Measurements from ENCODE around the gene ZSWIM6. TPM values are rescaled to one million over a fixed set of nuclear protein-coding genes. Genes with fewer than 3 reads are reported as not detected.
A peak's percentile ranks its signal among the peaks of the same experiment; 100 is the strongest.

The ZSWIM6 gene
- total and polyA plus RNA-seq, 2 experiments from 2014 or later: 3.9 to 6.0 TPM

DNA sequence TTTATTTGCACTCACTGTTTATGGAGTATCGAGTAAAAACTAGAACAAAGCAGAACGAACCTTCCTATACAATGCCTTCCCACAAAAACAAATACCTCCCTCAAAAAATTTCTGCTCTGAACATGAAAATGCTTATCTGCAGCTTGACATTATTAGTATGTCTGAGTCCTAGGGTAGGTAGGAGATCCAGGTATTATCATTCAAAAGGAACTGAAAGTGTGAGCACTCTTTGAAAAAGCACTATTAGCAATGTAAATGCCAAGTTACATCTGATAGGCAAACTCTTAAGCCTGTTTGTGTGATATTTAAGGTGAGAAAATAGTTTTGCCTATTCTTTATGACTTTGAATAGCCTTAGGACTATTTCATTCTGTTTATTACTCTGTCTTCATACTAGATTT, 47.6 kb downstream of the ZSWIM6 start:
- H3K4me3 ChIP-seq: peak overlapping the region; percentile 6; the same call in 1 of the 2 replicates
- no peaks in the 10 kb centered on the region for H3K9me3 Mint-ChIP-seq
- H3K36me3 ChIP-seq (ENCODE audit: insufficient read depth): no peaks in the 10 kb centered on the region
- H3K4me1 ChIP-seq (ENCODE audit: insufficient read depth): peaks cover 18% of the 10 kb centered on the region
- H3K79me2 ChIP-seq (replicated peaks; ENCODE audit: insufficient read depth): peaks cover 26% of the 10 kb centered on the region
- H3K27ac ChIP-seq (ENCODE audit: low read depth): no peak overlapping the region; the same call in 1 of the 2 replicates
- H3F3A ChIP-seq (replicated peaks; ENCODE audit: low read depth): no peaks in the 10 kb centered on the region
- ATAC-seq (peak; percentile 66), DNase-seq (ENCODE audit: low spot score) (peak; percentile 32)
- no peaks in the 10 kb centered on the region for H4K20me1 ChIP-seq (replicated peaks; ENCODE audit: insufficient read depth)
- H3K4me3 Mint-ChIP-seq: peak overlapping the region; percentile 37
- H2AFZ ChIP-seq: no peak overlapping the region
- H3K27me3 Mint-ChIP-seq (ENCODE audit: insufficient read depth, low read depth, poor library complexity): peaks cover 3% of the 10 kb centered on the region
- peaks cover 22% of the 10 kb centered on the region for H3K4me1 Mint-ChIP-seq
- H3K27me3 ChIP-seq (ENCODE audit: insufficient read depth): no peaks in the 10 kb centered on the region
- H3K36me3 Mint-ChIP-seq (ENCODE audit: low read depth): no peaks in the 10 kb centered on the region; the same call in 2 of the 3 replicates
- TF ChIP-seq, protein P1, sequence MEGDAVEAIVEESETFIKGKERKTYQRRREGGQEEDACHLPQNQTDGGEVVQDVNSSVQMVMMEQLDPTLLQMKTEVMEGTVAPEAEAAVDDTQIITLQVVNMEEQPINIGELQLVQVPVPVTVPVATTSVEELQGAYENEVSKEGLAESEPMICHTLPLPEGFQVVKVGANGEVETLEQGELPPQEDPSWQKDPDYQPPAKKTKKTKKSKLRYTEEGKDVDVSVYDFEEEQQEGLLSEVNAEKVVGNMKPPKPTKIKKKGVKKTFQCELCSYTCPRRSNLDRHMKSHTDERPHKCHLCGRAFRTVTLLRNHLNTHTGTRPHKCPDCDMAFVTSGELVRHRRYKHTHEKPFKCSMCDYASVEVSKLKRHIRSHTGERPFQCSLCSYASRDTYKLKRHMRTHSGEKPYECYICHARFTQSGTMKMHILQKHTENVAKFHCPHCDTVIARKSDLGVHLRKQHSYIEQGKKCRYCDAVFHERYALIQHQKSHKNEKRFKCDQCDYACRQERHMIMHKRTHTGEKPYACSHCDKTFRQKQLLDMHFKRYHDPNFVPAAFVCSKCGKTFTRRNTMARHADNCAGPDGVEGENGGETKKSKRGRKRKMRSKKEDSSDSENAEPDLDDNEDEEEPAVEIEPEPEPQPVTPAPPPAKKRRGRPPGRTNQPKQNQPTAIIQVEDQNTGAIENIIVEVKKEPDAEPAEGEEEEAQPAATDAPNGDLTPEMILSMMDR (conservative IDR thresholded peaks at IDR 0.05; ENCODE audit: low read depth in 2 of 2): no peak
- TF ChIP-seq JUNB (IDR thresholded peaks at IDR 0.05; ENCODE audit: unreplicated experiment) (no peak), CREB1 (CRISPR knock-in tag; IDR thresholded peaks at IDR 0.05; ENCODE audit: low read depth) (no peak), STAT1 (IDR thresholded peaks at IDR 0.05; ENCODE audit: unreplicated experiment) (no peak), NANOG (IDR thresholded peaks at IDR 0.05; ENCODE audit: borderline replicate concordance) (no peak; the same call in 1 of the 2 replicates), POLR2AphosphoS5 (IDR thresholded peaks at IDR 0.05; ENCODE audit: low read depth) (no peak), ZNF331 (CRISPR knock-in tag; IDR thresholded peaks at IDR 0.05; ENCODE audit: low read depth) (no peak), ZNF114 (CRISPR knock-in tag; IDR thresholded peaks at IDR 0.05) (no peak), EZH2phosphoT487 (IDR thresholded peaks at IDR 0.05; ENCODE audit: unreplicated experiment) (no peak), EZH2 (IDR thresholded peaks at IDR 0.05; ENCODE audit: low read depth, unreplicated experiment) (no peak)
- TF ChIP-seq, protein P2, sequence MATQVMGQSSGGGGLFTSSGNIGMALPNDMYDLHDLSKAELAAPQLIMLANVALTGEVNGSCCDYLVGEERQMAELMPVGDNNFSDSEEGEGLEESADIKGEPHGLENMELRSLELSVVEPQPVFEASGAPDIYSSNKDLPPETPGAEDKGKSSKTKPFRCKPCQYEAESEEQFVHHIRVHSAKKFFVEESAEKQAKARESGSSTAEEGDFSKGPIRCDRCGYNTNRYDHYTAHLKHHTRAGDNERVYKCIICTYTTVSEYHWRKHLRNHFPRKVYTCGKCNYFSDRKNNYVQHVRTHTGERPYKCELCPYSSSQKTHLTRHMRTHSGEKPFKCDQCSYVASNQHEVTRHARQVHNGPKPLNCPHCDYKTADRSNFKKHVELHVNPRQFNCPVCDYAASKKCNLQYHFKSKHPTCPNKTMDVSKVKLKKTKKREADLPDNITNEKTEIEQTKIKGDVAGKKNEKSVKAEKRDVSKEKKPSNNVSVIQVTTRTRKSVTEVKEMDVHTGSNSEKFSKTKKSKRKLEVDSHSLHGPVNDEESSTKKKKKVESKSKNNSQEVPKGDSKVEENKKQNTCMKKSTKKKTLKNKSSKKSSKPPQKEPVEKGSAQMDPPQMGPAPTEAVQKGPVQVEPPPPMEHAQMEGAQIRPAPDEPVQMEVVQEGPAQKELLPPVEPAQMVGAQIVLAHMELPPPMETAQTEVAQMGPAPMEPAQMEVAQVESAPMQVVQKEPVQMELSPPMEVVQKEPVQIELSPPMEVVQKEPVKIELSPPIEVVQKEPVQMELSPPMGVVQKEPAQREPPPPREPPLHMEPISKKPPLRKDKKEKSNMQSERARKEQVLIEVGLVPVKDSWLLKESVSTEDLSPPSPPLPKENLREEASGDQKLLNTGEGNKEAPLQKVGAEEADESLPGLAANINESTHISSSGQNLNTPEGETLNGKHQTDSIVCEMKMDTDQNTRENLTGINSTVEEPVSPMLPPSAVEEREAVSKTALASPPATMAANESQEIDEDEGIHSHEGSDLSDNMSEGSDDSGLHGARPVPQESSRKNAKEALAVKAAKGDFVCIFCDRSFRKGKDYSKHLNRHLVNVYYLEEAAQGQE (IDR thresholded peaks at IDR 0.05; ENCODE audit: unreplicated experiment): no peak
- TF ChIP-seq, protein P3, sequence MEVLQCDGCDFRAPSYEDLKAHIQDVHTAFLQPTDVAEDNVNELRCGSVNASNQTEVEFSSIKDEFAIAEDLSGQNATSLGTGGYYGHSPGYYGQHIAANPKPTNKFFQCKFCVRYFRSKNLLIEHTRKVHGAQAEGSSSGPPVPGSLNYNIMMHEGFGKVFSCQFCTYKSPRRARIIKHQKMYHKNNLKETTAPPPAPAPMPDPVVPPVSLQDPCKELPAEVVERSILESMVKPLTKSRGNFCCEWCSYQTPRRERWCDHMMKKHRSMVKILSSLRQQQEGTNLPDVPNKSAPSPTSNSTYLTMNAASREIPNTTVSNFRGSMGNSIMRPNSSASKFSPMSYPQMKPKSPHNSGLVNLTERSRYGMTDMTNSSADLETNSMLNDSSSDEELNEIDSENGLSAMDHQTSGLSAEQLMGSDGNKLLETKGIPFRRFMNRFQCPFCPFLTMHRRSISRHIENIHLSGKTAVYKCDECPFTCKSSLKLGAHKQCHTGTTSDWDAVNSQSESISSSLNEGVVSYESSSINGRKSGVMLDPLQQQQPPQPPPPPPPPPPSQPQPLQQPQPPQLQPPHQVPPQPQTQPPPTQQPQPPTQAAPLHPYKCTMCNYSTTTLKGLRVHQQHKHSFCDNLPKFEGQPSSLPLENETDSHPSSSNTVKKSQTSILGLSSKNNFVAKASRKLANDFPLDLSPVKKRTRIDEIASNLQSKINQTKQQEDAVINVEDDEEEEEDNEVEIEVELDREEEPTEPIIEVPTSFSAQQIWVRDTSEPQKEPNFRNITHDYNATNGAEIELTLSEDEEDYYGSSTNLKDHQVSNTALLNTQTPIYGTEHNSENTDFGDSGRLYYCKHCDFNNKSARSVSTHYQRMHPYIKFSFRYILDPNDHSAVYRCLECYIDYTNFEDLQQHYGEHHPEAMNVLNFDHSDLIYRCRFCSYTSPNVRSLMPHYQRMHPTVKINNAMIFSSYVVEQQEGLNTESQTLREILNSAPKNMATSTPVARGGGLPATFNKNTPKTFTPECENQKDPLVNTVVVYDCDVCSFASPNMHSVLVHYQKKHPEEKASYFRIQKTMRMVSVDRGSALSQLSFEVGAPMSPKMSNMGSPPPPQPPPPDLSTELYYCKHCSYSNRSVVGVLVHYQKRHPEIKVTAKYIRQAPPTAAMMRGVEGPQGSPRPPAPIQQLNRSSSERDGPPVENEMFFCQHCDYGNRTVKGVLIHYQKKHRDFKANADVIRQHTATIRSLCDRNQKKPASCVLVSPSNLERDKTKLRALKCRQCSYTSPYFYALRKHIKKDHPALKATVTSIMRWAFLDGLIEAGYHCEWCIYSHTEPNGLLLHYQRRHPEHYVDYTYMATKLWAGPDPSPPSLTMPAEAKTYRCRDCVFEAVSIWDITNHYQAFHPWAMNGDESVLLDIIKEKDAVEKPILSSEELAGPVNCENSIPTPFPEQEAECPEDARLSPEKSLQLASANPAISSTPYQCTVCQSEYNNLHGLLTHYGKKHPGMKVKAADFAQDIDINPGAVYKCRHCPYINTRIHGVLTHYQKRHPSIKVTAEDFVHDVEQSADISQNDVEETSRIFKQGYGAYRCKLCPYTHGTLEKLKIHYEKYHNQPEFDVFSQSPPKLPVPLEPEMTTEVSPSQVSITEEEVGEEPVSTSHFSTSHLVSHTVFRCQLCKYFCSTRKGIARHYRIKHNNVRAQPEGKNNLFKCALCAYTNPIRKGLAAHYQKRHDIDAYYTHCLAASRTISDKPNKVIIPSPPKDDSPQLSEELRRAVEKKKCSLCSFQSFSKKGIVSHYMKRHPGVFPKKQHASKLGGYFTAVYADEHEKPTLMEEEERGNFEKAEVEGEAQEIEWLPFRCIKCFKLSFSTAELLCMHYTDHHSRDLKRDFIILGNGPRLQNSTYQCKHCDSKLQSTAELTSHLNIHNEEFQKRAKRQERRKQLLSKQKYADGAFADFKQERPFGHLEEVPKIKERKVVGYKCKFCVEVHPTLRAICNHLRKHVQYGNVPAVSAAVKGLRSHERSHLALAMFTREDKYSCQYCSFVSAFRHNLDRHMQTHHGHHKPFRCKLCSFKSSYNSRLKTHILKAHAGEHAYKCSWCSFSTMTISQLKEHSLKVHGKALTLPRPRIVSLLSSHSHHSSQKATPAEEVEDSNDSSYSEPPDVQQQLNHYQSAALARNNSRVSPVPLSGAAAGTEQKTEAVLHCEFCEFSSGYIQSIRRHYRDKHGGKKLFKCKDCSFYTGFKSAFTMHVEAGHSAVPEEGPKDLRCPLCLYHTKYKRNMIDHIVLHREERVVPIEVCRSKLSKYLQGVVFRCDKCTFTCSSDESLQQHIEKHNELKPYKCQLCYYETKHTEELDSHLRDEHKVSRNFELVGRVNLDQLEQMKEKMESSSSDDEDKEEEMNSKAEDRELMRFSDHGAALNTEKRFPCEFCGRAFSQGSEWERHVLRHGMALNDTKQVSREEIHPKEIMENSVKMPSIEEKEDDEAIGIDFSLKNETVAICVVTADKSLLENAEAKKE (CRISPR knock-in tag; IDR thresholded peaks at IDR 0.05): no peak
- TF ChIP-seq, protein P4, sequence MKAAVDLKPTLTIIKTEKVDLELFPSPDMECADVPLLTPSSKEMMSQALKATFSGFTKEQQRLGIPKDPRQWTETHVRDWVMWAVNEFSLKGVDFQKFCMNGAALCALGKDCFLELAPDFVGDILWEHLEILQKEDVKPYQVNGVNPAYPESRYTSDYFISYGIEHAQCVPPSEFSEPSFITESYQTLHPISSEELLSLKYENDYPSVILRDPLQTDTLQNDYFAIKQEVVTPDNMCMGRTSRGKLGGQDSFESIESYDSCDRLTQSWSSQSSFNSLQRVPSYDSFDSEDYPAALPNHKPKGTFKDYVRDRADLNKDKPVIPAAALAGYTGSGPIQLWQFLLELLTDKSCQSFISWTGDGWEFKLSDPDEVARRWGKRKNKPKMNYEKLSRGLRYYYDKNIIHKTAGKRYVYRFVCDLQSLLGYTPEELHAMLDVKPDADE (IDR thresholded peaks at IDR 0.05): no peak
- H3K9me2 ChIP-seq (ENCODE audit: insufficient read depth): 0 out of 2 replicates have a peak, but pooled peaks cover 3% of the 10 kb centered on the region
- peak overlapping the region; percentile 65 for H3K27ac Mint-ChIP-seq
- peak overlapping the region; percentile 55 for H3K4me2 ChIP-seq

All from GM23338 (cell line).